HepG2 (cell line): ENCODE measurements around the gene FABP1. TPM values are rescaled to one million over a fixed set of nuclear protein-coding genes. Genes with fewer than 3 reads are reported as not detected.
A peak's percentile ranks its signal among the peaks of the same experiment; 100 is the strongest.

Experiments
- ATF2 ChIP-seq: sonication (generic); formaldehyde crosslinking; IDR thresholded peaks from 2 replicates; pipeline ENCODE4 v1.4.0; 2020; ENCODE audit warnings: missing genetic modification reagents
- BCLAF1 ChIP-seq: fragments of 450-650 bp; IDR thresholded peaks from 2 replicates; pipeline ENCODE4 v1.6.1; 2017; ENCODE audit warnings: mild to moderate bottlenecking
- CCDC6 ChIP-seq: sonication (generic); formaldehyde crosslinking; IDR thresholded peaks from 2 replicates; pipeline ENCODE4 v1.8.1; 2022; ENCODE audit warnings: mild to moderate bottlenecking, missing genetic modification reagents, moderate library complexity
- DDIT3 ChIP-seq: sonication (generic); formaldehyde crosslinking; IDR thresholded peaks from 2 replicates; pipeline ENCODE4 v1.4.0; 2020; ENCODE audit warnings: mild to moderate bottlenecking, missing genetic modification reagents
- DR1 ChIP-seq: sonication (generic); formaldehyde crosslinking; IDR thresholded peaks from 2 replicates; pipeline ENCODE4 v1.8.0; 2021; ENCODE audit warnings: mild to moderate bottlenecking, missing genetic modification reagents, inconsistent platforms
- ELK4 ChIP-seq: sonication (generic); formaldehyde crosslinking; IDR thresholded peaks from 2 replicates; pipeline ENCODE4 v1.9.0; 2021; ENCODE audit warnings: missing genetic modification reagents, borderline replicate concordance
- GZF1 ChIP-seq: sonication (generic); formaldehyde crosslinking; IDR thresholded peaks from 2 replicates; pipeline ENCODE4 v1.5.1; 2020; ENCODE audit warnings: mild to moderate bottlenecking, missing genetic modification reagents
- KLF9 ChIP-seq: IDR thresholded peaks from 2 replicates; pipeline ENCODE4 v1.6.1; 2016; ENCODE audit warnings: low read depth
- NRL ChIP-seq: sonication (generic); formaldehyde crosslinking; IDR thresholded peaks from 2 replicates; pipeline ENCODE4 v1.5.0; 2020; ENCODE audit warnings: missing genetic modification reagents, mild to moderate bottlenecking, moderate library complexity, borderline replicate concordance
- SAP130 ChIP-seq: IDR thresholded peaks from 2 replicates; pipeline ENCODE4 v1.6.1; 2016; ENCODE audit warnings: low read depth
- TBP ChIP-seq: sonication (generic); formaldehyde crosslinking; IDR thresholded peaks from 2 replicates; pipeline ENCODE4 v1.5.0; 2020; ENCODE audit warnings: missing genetic modification reagents
- TGIF2 ChIP-seq: IDR thresholded peaks from 2 replicates; pipeline ENCODE4 v1.6.1; 2016; ENCODE audit warnings: control low read depth, missing compliant biosample characterization
- THYN1 ChIP-seq: sonication (generic); formaldehyde crosslinking; IDR thresholded peaks from 2 replicates; pipeline ENCODE4 v1.8.1; 2023; ENCODE audit warnings: low read depth, mild to moderate bottlenecking, moderate library complexity, missing genetic modification reagents, borderline replicate concordance
- TP53 ChIP-seq: sonication (generic); formaldehyde crosslinking; conservative IDR thresholded peaks from 2 replicates; pipeline ENCODE4 v1.4.0; 2020; ENCODE audit warnings: missing genetic modification reagents
- ZBTB3 ChIP-seq: sonication (generic); formaldehyde crosslinking; IDR thresholded peaks from 2 replicates; pipeline ENCODE4 v1.4.0; 2020; ENCODE audit warnings: low read depth, mild to moderate bottlenecking, moderate library complexity, missing genetic modification reagents, borderline replicate concordance
- ZBTB46 ChIP-seq: sonication (generic); formaldehyde crosslinking; IDR thresholded peaks from 2 replicates; pipeline ENCODE4 v1.4.0; 2020; ENCODE audit warnings: mild to moderate bottlenecking, missing genetic modification reagents, borderline replicate concordance
- ZNF496 ChIP-seq: sonication (generic); formaldehyde crosslinking; IDR thresholded peaks from 2 replicates; pipeline ENCODE4 v1.8.1; 2023; ENCODE audit warnings: mild to moderate bottlenecking, moderate library complexity, missing genetic modification reagents; ENCODE audit not compliant: insufficient replicate concordance
- ZNF782 ChIP-seq: sonication (generic); formaldehyde crosslinking; IDR thresholded peaks from 2 replicates; pipeline ENCODE4 v1.4.0; 2020; ENCODE audit warnings: missing genetic modification reagents, mild to moderate bottlenecking, borderline replicate concordance
- ZNF878 ChIP-seq: sonication (generic); formaldehyde crosslinking; IDR thresholded peaks from 2 replicates; pipeline ENCODE4 v1.8.1; 2023; ENCODE audit warnings: mild to moderate bottlenecking, missing genetic modification reagents, moderate library complexity
- ZSCAN25 ChIP-seq: sonication (generic); formaldehyde crosslinking; IDR thresholded peaks from 2 replicates; pipeline ENCODE4 v1.8.0; 2022; ENCODE audit warnings: mild to moderate bottlenecking, missing genetic modification reagents
- polyA plus RNA-seq, 8 experiments: library from polyadenylated mRNA; depleted of rRNA in 3 of 8; stranded (reverse) in 7 of 8; unstranded in 1 of 8; fragments of >200 nt; fragmentation: Illumina TruSeq in 4 of 8; extraction: Trizol in 4 of 8; gene quantifications; 2 replicates each; pipeline versions ENCODE4 v1.2.1 to v1.2.3, GENCODE V29; 2011 to 2016; ENCODE audit warnings: low read depth in 4 of 8, missing spikeins in 1 of 8, mixed read lengths in 1 of 8; ENCODE audit not compliant: insufficient read depth in 1 of 8
- total RNA-seq, 5 experiments: library from RNA; depleted of rRNA; stranded (reverse); fragments of >200 nt; fragmentation: Illumina TruSeq; extraction: Trizol; gene quantifications; 2 replicates each; pipeline ENCODE4 v1.2.3, GENCODE V29; 2016; ENCODE audit warnings: low read depth in 1 of 5

Gene FABP1
- total and polyA plus RNA-seq, 2 of the 13 experiments (the other 11 are each of a cell fraction or from before 2014, with no cell fraction given) = 644 to 1,608 TPM

- TF ChIP-seq THYN1 (0 out of 2 replicates have a peak, but pooled peaks have one; percentile 74), SAP130 (0 out of 2 replicates have a peak, but pooled peaks have one; percentile 9), ZNF496 (CRISPR knock-in tag) (no peak), NRL (peak; percentile 60; the same call in 1 of the 2 replicates), ZNF878 (CRISPR knock-in tag) (no peak), ZNF782 (CRISPR knock-in tag) (no peak), CCDC6 (CRISPR knock-in tag) (no peak), ATF2 (no peak), KLF9 (CRISPR knock-in tag) (no peak), ZBTB46 (CRISPR knock-in tag) (no peak), TGIF2 (CRISPR knock-in tag) (no peak), TBP (CRISPR knock-in tag) (no peak), ZBTB3 (CRISPR knock-in tag) (no peak), ELK4 (CRISPR knock-in tag) (no peak), ZSCAN25 (CRISPR knock-in tag) (no peak), DDIT3 (CRISPR knock-in tag) (no peak), DR1 (CRISPR knock-in tag) (no peak; the same call in 1 of the 2 replicates), BCLAF1 (no peak), TP53 (CRISPR knock-in tag) (peak; percentile 41; the same call in 1 of the 2 replicates), GZF1 (CRISPR knock-in tag) (no peak)
Measured at GRCh38 chr2:88122141-88122884, 5.5 kb downstream of the FABP1 start (continued).
